Occipital lobe (tissue), 2 donors: ENCODE data around the gene CAVIN2. TPM values are rescaled to one million over a fixed set of nuclear protein-coding genes. Genes with fewer than 3 reads are reported as not detected.
A peak's percentile ranks its signal among the peaks of the same experiment; 100 is the strongest.

Experiments used
- DNase-seq: peaks from one replicate; lab custom pipeline; 2025; lab: John Stamatoyannopoulos, UW
- total RNA-seq: library from RNA; depleted of rRNA; stranded (reverse); fragments of >200 nt; gene quantifications from one replicate; pipeline ENCODE4 v1.2.3, GENCODE V29; 2014

Gene CAVIN2
- total RNA-seq, 1 donor from 2014 or later = 6.6 TPM

DNA sequence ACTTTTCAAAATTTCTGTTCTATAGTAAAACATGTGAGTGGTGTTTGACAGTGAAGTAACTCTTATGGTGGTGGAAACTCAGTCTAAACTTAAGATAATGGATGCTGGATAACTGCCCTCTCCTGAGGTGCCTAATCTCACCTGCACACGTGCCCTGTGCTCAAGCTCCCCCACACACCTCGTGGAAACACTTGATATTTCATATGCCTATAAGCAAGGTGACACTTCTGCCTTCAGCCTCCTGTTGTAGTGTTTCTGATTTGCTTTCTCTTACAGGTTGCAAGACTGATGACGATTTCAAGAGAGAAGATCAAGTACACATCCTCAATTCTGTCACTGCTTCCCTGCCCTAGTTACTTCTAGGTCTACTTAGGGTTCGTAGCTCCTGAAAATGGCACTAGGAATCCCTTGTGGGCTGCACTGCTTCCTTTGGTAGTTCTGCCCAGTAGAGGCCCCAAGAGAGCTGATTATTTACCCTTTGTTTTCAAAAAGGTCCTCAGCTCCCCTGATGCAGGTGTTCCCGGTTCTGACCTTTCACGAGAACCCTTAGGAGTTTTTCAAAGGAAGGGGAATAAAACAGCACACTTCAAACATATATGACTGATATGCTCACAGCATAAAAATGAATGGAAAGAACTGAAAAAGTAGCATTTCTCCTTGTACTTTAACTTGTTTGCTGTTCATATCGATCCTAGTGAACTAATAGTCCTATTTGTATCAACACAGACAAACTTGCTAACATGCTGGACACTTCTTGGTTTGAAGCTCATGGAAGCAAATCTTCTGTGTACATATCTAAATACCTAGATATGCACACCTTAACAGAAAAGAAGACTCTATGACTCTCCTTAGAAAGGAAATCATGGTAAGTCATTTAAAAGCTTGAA, 6.7 kb downstream of the CAVIN2 start:
- no peak for DNase-seq

DNA sequence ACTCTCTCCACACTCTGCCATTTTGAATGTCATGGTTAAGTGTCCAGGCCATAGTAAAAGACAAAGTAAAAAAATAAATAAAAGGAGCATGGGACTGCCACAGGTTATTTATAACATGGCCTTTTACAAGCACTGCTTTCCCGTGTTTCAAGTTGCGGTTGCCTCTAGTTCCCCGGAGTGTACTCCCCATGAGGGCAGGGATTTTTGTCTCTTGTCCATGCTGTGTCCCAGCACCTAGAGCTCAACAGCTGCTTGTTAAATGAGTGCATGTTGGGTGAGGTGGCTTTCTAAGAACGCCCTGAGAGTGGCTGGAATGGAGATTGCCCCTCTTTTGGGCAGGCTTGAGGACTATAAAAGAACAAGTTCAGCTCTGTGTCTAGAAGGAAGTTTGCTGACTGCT, 8.4 kb downstream of the CAVIN2 start:
- no peak for DNase-seq

GRCh38 chr2:191836853-191837769, 9.8 kb downstream of the CAVIN2 start:
- no peak for DNase-seq

DNA sequence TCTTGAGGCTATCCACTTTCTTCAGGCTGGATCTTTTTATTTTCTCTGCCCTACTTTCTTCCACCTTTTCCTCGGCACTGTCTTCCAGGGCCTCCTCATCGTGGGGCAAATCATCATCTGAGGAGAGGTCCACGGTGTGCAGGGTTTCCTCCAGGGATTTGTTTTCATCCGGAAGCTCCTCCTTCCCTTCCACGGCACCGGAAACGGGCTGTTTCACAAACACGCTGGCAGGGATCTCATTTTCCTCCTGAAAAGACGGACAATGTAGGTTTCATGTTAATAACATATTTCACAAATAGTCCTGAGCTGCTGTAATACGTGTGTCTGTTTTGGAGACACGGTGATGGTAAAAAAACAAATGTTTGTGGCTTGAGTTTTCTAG, 10.4 kb downstream of the CAVIN2 start:
- no peak for DNase-seq

GRCh38 chr2:191835539-191836350, 11.1 kb downstream of the CAVIN2 start:
- no peak for DNase-seq

DNA sequence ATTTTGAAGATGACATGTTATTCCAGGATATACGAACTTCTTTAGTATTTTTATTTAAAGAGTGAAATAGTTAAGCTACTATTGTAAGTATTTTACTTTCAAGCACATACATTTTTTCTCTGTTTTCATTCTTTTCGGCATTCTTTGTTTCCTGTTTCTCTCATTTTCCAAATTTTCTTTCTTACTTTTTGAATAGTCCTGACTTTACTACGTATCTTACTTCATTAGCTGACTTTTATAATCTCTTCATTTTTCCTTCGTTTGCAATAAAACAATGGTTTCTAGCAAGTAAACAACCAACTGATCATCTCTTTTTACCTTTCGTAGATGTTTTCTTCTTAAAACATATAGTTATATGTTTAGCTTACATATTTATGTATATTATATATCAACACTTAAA, 11.8 kb downstream of the CAVIN2 start:
- DNase-seq = no peak

- DNase-seq = no peak
These were observed 13.5 kb downstream of the CAVIN2 start for GRCh38 chr2:191833356-191833755.

GRCh38 chr2:191832668-191833067, 14.2 kb downstream of the CAVIN2 start:
- no peak for DNase-seq

- DNase-seq = no peak
These were observed 15.4 kb downstream of the CAVIN2 start for GRCh38 chr2:191831410-191831994.

DNA sequence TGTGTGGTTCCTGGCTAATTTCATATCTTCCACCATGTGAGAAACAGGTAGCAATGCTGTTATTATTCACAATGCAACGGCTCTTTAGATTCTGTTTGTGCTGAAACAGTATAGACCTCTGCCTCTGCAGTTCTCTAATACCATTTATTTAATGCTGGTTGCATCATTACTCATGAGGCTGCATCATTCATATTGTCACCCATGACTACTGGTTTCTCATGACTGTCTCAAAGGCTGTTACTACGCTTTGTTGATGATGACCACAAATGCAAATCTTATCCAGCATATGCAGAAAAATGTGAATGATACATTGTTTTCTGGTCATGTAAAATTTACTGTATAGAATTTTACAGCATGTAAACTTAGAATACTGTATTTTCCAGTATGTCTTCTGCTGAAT, 22.5 kb downstream of the CAVIN2 start:
- DNase-seq = no peak

GRCh38 chr2:191821078-191821477, 25.8 kb downstream of the CAVIN2 start:
- DNase-seq = no peak

DNA sequence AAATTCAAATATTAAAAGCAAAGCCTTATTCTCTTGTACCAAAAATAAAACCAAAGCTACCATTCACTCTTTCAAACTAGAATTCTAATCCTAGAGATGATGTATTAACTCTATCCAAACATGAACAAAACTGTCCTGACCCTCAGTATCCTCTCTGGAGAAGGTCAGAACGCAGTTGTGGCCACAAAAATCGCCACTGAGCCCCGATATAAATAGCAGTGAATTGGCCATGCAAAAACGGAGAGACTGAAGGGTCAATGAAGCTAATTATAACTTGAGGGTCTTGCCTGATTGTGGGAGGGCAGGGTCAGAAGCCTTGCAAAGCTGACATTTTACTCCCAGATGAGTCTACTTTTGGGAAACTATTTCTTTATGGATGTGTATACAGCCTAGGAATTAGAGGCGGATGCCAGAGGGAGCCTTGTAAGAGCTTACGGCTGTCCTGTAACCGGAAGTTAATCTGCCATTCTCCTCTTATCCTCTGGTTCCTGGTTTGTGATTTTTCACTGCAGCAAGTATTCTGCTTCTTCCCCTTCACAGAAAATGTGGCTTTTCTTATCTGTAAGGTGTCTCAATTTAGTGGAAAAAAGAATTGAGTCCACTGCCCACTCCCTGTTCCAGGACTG, 28.1 kb downstream of the CAVIN2 start:
- no peak for DNase-seq

DNA sequence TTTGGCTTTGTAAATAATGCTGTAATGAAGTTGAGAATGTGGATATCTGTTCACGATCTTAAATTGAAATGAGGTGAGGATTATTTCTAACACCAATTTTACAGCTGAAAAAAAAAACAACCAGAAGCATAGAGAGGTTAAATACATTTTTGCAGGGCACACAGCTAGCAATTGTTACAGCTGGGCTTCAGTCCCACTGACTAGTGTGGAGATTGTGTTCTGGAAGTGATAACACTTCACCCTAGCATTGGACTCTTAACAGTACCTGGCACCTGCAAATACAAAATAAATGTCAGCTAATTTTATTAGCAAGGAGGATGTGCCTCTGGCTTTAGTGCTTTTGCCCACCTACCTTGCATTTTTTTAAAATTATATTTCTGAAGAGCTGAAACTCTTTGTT, 28.8 kb downstream of the CAVIN2 start:
- DNase-seq = no peak

GRCh38 chr2:191815010-191815409, 31.9 kb downstream of the CAVIN2 start:
- no peak for DNase-seq

GRCh38 chr2:191813943-191814342, 32.9 kb downstream of the CAVIN2 start:
- no peak for DNase-seq

GRCh38 chr2:191811807-191812602, 34.9 kb downstream of the CAVIN2 start:
- DNase-seq = peak; percentile 61

GRCh38 chr2:191806396-191806795, 40.5 kb downstream of the CAVIN2 start:
- DNase-seq = no peak

DNA sequence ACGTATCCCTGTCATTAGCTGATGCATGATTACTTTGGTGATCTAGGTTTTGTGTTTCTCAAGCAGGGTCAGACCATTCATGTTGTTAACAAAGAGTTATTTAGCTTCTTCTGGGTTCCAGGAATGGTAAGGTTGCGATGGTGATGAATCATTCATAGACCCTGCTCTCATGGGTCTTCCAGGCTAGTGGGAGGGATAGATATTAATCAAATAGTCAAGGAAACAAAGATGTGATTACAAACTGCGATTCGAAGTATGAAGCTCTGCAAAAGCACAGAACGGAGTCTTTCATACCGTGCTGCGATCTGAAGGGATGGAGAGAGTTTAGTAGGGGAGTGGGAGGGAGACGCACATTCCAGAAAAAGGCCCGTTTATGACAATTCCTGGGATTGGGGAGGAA, 42.1 kb downstream of the CAVIN2 start:
- DNase-seq = no peak

- no peak for DNase-seq
These were observed 43.9 kb downstream of the CAVIN2 start for GRCh38 chr2:191803007-191803406.

GRCh38 chr2:191802180-191802579, 44.7 kb downstream of the CAVIN2 start:
- no peak for DNase-seq
